Measurements from ENCODE around the gene FAM3D. TPM values are rescaled to one million over a fixed set of nuclear protein-coding genes. Genes with fewer than 3 reads are reported as not detected.

The FAM3D gene
- total and polyA plus RNA-seq, 9 of the 15 experiments (the other 6 are each of a cell fraction or from before 2014, with no cell fraction given): not detected

GRCh38 chr3:58670506-58671135, 4.0 kb upstream of the FAM3D start (continued):
- TF ChIP-seq ARID4B (CRISPR knock-in tag; IDR thresholded peaks at IDR 0.05): no peak

DNA sequence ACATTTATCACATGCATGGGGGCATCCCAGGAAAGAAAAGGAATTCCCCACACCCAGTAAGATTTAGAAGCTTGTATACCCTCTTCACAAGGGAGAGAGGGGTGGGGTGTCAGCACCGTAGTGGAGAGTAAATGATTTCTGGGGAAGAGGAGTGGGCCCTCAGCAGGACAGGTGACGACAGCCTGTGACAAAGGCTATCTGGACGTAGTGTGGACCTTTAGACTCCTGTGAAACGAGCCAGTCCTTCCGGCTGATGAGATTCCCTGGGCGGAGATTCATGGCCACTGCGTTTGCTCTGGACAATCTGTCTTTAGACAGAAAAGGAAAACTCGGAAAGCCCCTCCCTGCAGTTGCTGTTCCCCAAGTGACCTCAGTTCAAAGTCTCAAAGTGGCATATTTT, 1.7 kb upstream of the FAM3D start:
- no peak overlapping the region for H3K27ac ChIP-seq (ENCODE audit: extremely low read depth, low read depth, low read length)
- ChIA-PET CTCF (ENCODE audit: low intra/inter-chr PET ratio) (no interaction called here), POLR2A (no interaction called here)
- no peaks in the 10 kb centered on the region for H3K4me1 ChIP-seq (replicated peaks in 1 of 2; ENCODE audit: control insufficient read depth in 2 of 2, insufficient read depth in 2 of 2, low read length in 2 of 2)
- in situ Hi-C loops (cut with MboI) (no loop called here), intact Hi-C loops (cut with micrococcal nuclease) (no loop called here)
- H3K4me2 ChIP-seq (ENCODE audit: insufficient read depth, low read length): no peak overlapping the region
- H4K20me1 ChIP-seq (replicated peaks; ENCODE audit: control insufficient read depth, insufficient read depth, low read length): no peaks in the 10 kb centered on the region
- no peak overlapping the region for H2AFZ ChIP-seq (ENCODE audit: low read depth, low read length)
- DNase-seq (ENCODE audit: extremely low read depth in 1 of 4, low spot score in 3 of 4) (no peak), FAIRE-seq (no peak), ATAC-seq (no peak)
- H3K4me3 ChIP-seq: no peak overlapping the region
- no peak overlapping the region for H3K9ac ChIP-seq (ENCODE audit: insufficient read depth in 1 of 2, low read depth in 2 of 2, low read length in 2 of 2)
- no TSS peak for BruUV-seq (replicated peaks)
- H3K9me1 ChIP-seq (ENCODE audit: control insufficient read depth, insufficient read depth, low read length): no peaks in the 10 kb centered on the region
- H3K9me3 ChIP-seq (replicated peaks; ENCODE audit: control insufficient read depth, insufficient read depth, low read depth, low read length): no peaks in the 10 kb centered on the region
- 2% methylated on average over 8 of the region's 8 CpGs for WGBS (ENCODE audit: insufficient coverage, low coverage, missing lambda C conversion rate)
- no peaks in the 10 kb centered on the region for H3K36me3 ChIP-seq (ENCODE audit: control insufficient read depth, insufficient read depth, low read length)
- H3K27me3 ChIP-seq (ENCODE audit: control insufficient read depth in 2 of 2, insufficient read depth in 2 of 2, low read length in 2 of 2): peaks cover 0 to 28% of the 10 kb centered on the region in 2 experiments; a peak in 3 of 5 replicates
- H3K79me2 ChIP-seq (ENCODE audit: control insufficient read depth, insufficient read depth, low read length): no peaks in the 10 kb centered on the region
- no peak for TF ChIP-seq MBD2 (IDR thresholded peaks at IDR 0.05; ENCODE audit: borderline replicate concordance, low read depth)
- TF ChIP-seq MLLT1 (IDR thresholded peaks at IDR 0.05): no peak
- TF ChIP-seq POLR2A (conservative IDR thresholded peaks at IDR 0.05): no peak
- TF ChIP-seq ZNF830 (CRISPR knock-in tag; IDR thresholded peaks at IDR 0.05): no peak
- TF ChIP-seq, protein P1, sequence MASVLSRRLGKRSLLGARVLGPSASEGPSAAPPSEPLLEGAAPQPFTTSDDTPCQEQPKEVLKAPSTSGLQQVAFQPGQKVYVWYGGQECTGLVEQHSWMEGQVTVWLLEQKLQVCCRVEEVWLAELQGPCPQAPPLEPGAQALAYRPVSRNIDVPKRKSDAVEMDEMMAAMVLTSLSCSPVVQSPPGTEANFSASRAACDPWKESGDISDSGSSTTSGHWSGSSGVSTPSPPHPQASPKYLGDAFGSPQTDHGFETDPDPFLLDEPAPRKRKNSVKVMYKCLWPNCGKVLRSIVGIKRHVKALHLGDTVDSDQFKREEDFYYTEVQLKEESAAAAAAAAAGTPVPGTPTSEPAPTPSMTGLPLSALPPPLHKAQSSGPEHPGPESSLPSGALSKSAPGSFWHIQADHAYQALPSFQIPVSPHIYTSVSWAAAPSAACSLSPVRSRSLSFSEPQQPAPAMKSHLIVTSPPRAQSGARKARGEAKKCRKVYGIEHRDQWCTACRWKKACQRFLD (CRISPR knock-in tag; IDR thresholded peaks at IDR 0.05): no peak
- TF ChIP-seq, protein P2, sequence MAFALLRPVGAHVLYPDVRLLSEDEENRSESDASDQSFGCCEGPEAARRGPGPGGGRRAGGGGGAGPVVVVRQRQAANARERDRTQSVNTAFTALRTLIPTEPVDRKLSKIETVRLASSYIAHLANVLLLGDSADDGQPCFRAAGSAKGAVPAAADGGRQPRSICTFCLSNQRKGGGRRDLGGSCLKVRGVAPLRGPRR (CRISPR knock-in tag; IDR thresholded peaks at IDR 0.05): no peak
- no peak for TF ChIP-seq TCF3 (CRISPR knock-in tag; IDR thresholded peaks at IDR 0.05)
- TF ChIP-seq, protein P3, sequence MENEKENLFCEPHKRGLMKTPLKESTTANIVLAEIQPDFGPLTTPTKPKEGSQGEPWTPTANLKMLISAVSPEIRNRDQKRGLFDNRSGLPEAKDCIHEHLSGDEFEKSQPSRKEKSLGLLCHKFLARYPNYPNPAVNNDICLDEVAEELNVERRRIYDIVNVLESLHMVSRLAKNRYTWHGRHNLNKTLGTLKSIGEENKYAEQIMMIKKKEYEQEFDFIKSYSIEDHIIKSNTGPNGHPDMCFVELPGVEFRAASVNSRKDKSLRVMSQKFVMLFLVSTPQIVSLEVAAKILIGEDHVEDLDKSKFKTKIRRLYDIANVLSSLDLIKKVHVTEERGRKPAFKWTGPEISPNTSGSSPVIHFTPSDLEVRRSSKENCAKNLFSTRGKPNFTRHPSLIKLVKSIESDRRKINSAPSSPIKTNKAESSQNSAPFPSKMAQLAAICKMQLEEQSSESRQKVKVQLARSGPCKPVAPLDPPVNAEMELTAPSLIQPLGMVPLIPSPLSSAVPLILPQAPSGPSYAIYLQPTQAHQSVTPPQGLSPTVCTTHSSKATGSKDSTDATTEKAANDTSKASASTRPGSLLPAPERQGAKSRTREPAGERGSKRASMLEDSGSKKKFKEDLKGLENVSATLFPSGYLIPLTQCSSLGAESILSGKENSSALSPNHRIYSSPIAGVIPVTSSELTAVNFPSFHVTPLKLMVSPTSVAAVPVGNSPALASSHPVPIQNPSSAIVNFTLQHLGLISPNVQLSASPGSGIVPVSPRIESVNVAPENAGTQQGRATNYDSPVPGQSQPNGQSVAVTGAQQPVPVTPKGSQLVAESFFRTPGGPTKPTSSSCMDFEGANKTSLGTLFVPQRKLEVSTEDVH (IDR thresholded peaks at IDR 0.05; ENCODE audit: low read depth, partially characterized antibody): no peak
- TF ChIP-seq ZNF354B (CRISPR knock-in tag; IDR thresholded peaks at IDR 0.05): no peak

Data from K562 (cell line).